ENCODE results near the gene RFFL.
A peak's percentile ranks its signal among the peaks of the same experiment; 100 is the strongest.

The RFFL gene

DNA sequence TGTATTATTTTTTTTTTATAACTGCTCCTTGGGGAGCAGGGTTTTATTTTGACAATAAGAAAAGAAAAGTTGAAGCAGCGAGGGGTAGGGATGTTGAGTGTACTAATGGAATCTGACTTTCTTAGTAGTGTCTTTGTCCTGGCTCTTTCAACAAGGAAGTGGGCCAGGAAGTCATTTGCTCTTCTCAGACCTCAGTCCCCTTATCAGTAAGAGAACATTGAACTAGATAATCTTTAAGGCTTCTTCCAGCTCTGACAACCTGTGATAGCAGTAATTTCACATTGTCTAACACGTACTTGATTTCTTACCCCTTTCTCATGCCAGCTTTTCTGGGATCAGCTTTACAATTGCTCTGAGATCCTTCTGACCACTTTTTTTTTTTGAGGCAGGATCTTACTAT is 74.9 kb downstream of the RFFL start:
- Histone ChIP-seq H3K9me3 (no peaks in the 10 kb centered on the region), H3K27me3 (no peaks in the 10 kb centered on the region), H3K27ac (no peak overlapping the region), H3K4me1 (peaks cover 0 to 2% (median under 1%) of the 10 kb centered on the region in 4 donors), H3K4me3 (no peak overlapping the region), H3K36me3 (peaks cover 57 to 82% (median 64%) of the 10 kb centered on the region in 3 donors)
- no peak for DNase-seq
- TF ChIP-seq, protein P1, sequence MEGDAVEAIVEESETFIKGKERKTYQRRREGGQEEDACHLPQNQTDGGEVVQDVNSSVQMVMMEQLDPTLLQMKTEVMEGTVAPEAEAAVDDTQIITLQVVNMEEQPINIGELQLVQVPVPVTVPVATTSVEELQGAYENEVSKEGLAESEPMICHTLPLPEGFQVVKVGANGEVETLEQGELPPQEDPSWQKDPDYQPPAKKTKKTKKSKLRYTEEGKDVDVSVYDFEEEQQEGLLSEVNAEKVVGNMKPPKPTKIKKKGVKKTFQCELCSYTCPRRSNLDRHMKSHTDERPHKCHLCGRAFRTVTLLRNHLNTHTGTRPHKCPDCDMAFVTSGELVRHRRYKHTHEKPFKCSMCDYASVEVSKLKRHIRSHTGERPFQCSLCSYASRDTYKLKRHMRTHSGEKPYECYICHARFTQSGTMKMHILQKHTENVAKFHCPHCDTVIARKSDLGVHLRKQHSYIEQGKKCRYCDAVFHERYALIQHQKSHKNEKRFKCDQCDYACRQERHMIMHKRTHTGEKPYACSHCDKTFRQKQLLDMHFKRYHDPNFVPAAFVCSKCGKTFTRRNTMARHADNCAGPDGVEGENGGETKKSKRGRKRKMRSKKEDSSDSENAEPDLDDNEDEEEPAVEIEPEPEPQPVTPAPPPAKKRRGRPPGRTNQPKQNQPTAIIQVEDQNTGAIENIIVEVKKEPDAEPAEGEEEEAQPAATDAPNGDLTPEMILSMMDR (IDR thresholded peaks at IDR 0.05) = no peak
- intact Hi-C loops (cut with DNase I; ENCODE audit: low total_unique reads) = loop anchor here (10.0 kb wide), 2 partner anchors 126 to 1606 kb away; partner anchors contain the start of genes DHRS11 and RAD51D

GRCh38 chr17:34987232-34987631 is 76.3 kb downstream of the RFFL start:
- no peak for DNase-seq
- TF ChIP-seq, protein P1 (IDR thresholded peaks at IDR 0.05) = no peak
- Histone ChIP-seq H3K4me1 (peaks cover 0 to 14% (median 5%) of the 10 kb centered on the region in 4 donors), H3K9me3 (no peaks in the 10 kb centered on the region), H3K36me3 (peaks cover 47 to 75% (median 52%) of the 10 kb centered on the region in 3 donors), H3K27ac (no peak overlapping the region), H3K4me3 (no peak overlapping the region), H3K27me3 (no peaks in the 10 kb centered on the region)
- intact Hi-C loops (cut with DNase I; ENCODE audit: low total_unique reads) = loop anchor here (10.0 kb wide), 2 partner anchors 128 to 1608 kb away; partner anchors contain the start of genes DHRS11 and RAD51D

DNA sequence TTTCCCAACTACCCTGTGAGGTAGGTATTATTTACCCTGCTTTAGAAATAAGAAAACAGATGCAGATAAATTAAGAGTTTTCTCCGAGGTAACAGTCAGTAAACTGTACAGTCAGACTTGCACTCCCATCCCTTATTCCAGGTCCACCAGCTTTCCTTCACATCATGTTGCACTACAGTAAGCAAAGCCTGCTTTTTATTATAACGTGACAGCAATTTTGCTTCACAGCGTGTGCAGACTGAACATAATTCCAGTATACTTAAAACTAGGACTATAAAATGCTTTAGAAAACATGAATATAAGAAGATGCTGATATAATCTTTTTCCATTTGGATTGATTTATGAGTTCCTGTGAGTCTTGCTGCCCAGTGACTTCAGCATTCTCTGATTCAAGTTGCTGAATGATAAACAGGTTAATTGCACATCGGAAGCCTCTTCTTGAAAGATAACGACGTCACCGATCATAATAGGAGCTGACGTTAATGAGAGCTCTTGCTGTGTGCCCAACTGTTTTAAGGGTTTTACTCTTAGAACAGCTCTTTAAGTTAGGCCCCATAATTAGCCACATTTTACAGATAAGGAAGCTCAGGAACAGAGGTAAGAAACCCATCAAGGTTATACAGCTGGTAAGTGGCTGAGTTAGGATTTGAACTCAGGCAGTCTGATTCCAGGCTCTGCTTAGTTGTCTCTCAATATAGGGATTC is 81.8 kb downstream of the RFFL start:
- H3K27me3 ChIP-seq = no peaks in the 10 kb centered on the region
- peak overlapping the region; percentile 97 to 99 for H3K27ac ChIP-seq
- H3K4me3 ChIP-seq = peak overlapping the region; percentile 86 to 92
- H3K36me3 ChIP-seq = peaks cover 9 to 30% (median 11%) of the 10 kb centered on the region in 3 donors
- H3K9me3 ChIP-seq = no peaks in the 10 kb centered on the region
- H3K4me1 ChIP-seq = peaks cover 0 to 30% (median 18%) of the 10 kb centered on the region in 4 donors
- DNase-seq = no peak
- TF ChIP-seq, protein P1 (IDR thresholded peaks at IDR 0.05) = no peak
- intact Hi-C loops (cut with DNase I; ENCODE audit: low total_unique reads) = loop anchor here (10.0 kb wide), 2 partner anchors 133 to 1613 kb away; partner anchors contain the start of genes DHRS11 and RAD51D

DNA sequence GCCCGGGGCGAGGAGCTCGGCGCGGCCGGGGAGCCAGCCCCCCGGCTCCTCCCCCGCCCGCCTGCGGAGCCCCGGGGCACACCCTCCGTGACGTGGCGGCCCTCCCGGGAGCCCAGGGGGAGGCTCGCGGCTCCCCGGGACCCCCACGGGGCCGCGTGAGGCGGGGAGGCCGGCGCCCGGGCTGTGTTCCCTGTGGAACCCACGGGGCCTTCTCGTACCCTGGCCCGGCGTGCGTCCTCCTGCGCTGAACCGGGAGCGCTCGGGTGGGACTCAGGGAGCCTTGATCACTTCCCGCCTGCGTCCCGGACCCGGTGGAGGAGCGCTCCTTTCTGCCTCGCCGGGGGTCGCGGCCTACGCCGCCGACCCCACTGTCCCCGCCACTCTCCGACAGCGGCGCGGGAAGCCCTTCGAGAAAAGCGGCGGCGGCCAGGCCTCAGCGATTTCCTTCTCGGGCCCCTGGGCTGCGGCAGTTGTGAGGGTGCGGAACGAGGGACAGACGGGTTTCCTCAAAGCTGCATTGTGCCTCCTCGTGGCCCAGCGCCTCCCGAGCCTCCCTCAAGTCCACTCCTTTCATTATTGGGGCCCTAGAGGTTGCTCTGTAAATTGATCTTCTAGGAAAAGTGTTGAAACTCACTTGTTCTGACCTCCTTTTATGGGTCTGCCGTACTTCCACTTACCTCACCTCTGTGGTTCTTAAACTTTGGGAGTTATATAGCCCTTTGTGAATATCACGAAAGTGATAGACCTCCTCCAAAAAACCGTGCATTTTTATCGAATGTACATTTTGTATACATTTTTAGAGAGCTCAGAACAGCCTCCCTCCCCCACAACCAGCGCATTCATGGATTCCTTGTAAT is 82.6 kb downstream of the RFFL start:
- H3K9me3 ChIP-seq = no peaks in the 10 kb centered on the region
- TF ChIP-seq, protein P1 (IDR thresholded peaks at IDR 0.05) = peak; percentile 33 to 37

DNA sequence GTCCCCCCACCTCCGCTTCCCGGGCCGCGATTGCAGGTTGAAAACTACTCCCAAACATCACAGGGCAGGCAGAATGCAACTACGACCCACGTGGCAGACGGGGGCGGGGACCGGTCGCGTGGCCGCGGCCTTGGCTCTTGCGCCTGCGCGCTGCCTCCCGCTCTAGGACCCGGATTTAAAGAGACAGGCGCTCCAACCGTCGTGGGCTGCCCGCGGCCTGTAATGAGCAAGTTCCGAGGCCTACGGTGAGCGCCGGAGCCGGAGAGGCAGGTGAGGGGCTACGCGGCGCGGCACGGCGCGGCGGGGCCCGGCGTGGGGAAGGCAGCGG is 83.2 kb downstream of the RFFL start, which contains the start of gene LIG3:
LIG3 (plus strand) TSS at position 160 of the 328 bp plus-strand sequence. CDS start 2,494 bp downstream, outside the sequence.
- DNase-seq = peak; percentile 93 to 96
- intact Hi-C loops (cut with DNase I; ENCODE audit: low total_unique reads) = loop anchor here (10.0 kb wide), 2 partner anchors 134 to 1614 kb away; partner anchors contain the start of genes DHRS11 and RAD51D
- H3K9me3 ChIP-seq = no peaks in the 10 kb centered on the region
- H3K27me3 ChIP-seq = no peaks in the 10 kb centered on the region
- H3K4me1 ChIP-seq = peaks cover 0 to 30% (median 18%) of the 10 kb centered on the region in 4 donors
- H3K36me3 ChIP-seq = peaks cover 0 to 16% (median 0%) of the 10 kb centered on the region in 3 donors
- H3K4me3 ChIP-seq = peak within 1 kb of the TSS; percentile 86 to 92
- H3K27ac ChIP-seq = peak within 1 kb of the TSS; percentile 97 to 99
- TF ChIP-seq, protein P1 (IDR thresholded peaks at IDR 0.05) = no peak

More for the DNA sequence above, 82.6 kb downstream of the RFFL start:
- Histone ChIP-seq H3K27ac (peak overlapping the region; percentile 97 to 99), H3K4me1 (peaks cover 0 to 30% (median 18%) of the 10 kb centered on the region in 4 donors), H3K27me3 (no peaks in the 10 kb centered on the region), H3K36me3 (peaks cover 1 to 22% (median 3%) of the 10 kb centered on the region in 3 donors), H3K4me3 (peak overlapping the region; percentile 86 to 92)
- intact Hi-C loops (cut with DNase I; ENCODE audit: low total_unique reads) = loop anchor here (10.0 kb wide), 2 partner anchors 134 to 1614 kb away; partner anchors contain the start of genes DHRS11 and RAD51D
- DNase-seq = peak; percentile 75 to 84

Measured in tibial artery (tissue), 4 donors.